GM12878 (cell line): ENCODE results near the gene NCAN. TPM values are rescaled to one million over a fixed set of nuclear protein-coding genes. Genes with fewer than 3 reads are reported as not detected.
"Not testable (repeated sequence)": the region's sequence is repeated elsewhere in the genome, so short reads cannot be mapped to it uniquely, and the experiment has no call there.

Source experiments
- ATAC-seq: fragments of 200-7000 bp; cut with Tn5 transposase; 3 replicates; pipeline ENCODE4 v1.9.1; 2020; ENCODE audit warnings: mild to moderate bottlenecking, moderate library complexity
- BruUV-seq: library from RNA; stranded (reverse); fragments of 400-500 nt; replicated peaks from 2 replicates; lab custom pipeline; 2021; lab: Mats Ljungman, UMichigan
- CTCF ChIA-PET: fragments of 300-600 bp; sonication (Branson Sonifier 250); formaldehyde crosslinking; extraction: SDS; loops from one replicate; lab custom pipeline; 2021; ENCODE audit warnings: inconsistent platforms; lab: Yijun Ruan, JAX
- POLR2A ChIA-PET: fragments of 350-600 bp; formaldehyde crosslinking; extraction: SDS; loops from one replicate; lab custom pipeline; 2021; ENCODE audit warnings: inconsistent platforms; lab: Charles Lee
- RAD21 ChIA-PET: fragments of 300-600 bp; sonication (Branson Sonifier 250); formaldehyde crosslinking; loops from one replicate; lab custom pipeline; 2023; ENCODE audit warnings: antibody characterized with exemption; ENCODE audit not compliant: unreplicated experiment; lab: Charles Lee
- SMC1A ChIA-PET: fragments of 300-600 bp; sonication (Branson Sonifier 250); formaldehyde crosslinking; loops from one replicate; lab custom pipeline; 2023; ENCODE audit not compliant: unreplicated experiment, uncharacterized antibody; lab: Charles Lee
- DNase-seq: peaks from one replicate; pipeline ENCODE4 v3.0.0-alpha.2; 2011; ENCODE audit warnings: low read depth, low spot score
- FAIRE-seq: peaks from 3 replicates; lab custom pipeline; 2011; peaks lifted over from hg19 to GRCh38; lab: Jason Lieb, UNC
- H2AFZ ChIP-seq: 2 replicates; pipeline ENCODE4 v1.6.0; 2011; ENCODE audit warnings: low read depth, low read length, control low read depth; ENCODE audit not compliant: control insufficient read depth
- H3K27ac ChIP-seq: 2 replicates; pipeline ENCODE4 v1.5.1; 2011; ENCODE audit warnings: control low read depth; ENCODE audit not compliant: control insufficient read depth, insufficient read depth
- H3K27me3 ChIP-seq, 2 experiments: replicated peaks in 1 of 2; 2 replicates each; pipeline versions ENCODE4 v1.6.0 to v1.6.1; 2011; ENCODE audit warnings: low read length in 1 of 2; ENCODE audit not compliant: control insufficient read depth in 2 of 2, insufficient read depth in 2 of 2
- H3K36me3 ChIP-seq, 2 experiments: 2 replicates each; pipeline ENCODE4 v1.5.1; 2011; ENCODE audit warnings: low read length in 1 of 2; ENCODE audit not compliant: control insufficient read depth in 2 of 2, insufficient read depth in 2 of 2
- H3K4me1 ChIP-seq: 2 replicates; pipeline ENCODE4 v1.6.1; 2011; ENCODE audit warnings: mild to moderate bottlenecking, low read length, moderate library complexity, mixed read lengths; ENCODE audit not compliant: control insufficient read depth, insufficient read depth
- H3K4me2 ChIP-seq: 2 replicates; pipeline ENCODE4 v1.6.0; 2011; ENCODE audit warnings: control low read depth; ENCODE audit not compliant: control insufficient read depth, insufficient read depth
- H3K4me3 ChIP-seq: fragments of 200-600 bp; sonication (generic); 2 replicates; pipeline ENCODE4 v1.5.1; 2016
- H3K79me2 ChIP-seq: 2 replicates; pipeline ENCODE4 v1.6.0; 2011; ENCODE audit warnings: low read length; ENCODE audit not compliant: control insufficient read depth, insufficient read depth
- H3K9ac ChIP-seq: 2 replicates; pipeline ENCODE4 v1.8.0; 2011; ENCODE audit warnings: low read length, control low read depth, mixed read lengths; ENCODE audit not compliant: control insufficient read depth, insufficient read depth
- H3K9me3 ChIP-seq: replicated peaks from 3 replicates; pipeline ENCODE4 v1.5.1; 2011; ENCODE audit warnings: mild to moderate bottlenecking, low read length; ENCODE audit not compliant: control insufficient read depth, insufficient read depth
- H4K20me1 ChIP-seq: 2 replicates; pipeline ENCODE4 v1.6.0; 2011; ENCODE audit not compliant: control insufficient read depth, insufficient read depth
- CBX3 ChIP-seq: fragments of 200-600 bp; sonication (generic); IDR thresholded peaks from 2 replicates; pipeline ENCODE4 v1.6.1; 2016; ENCODE audit warnings: low read depth, borderline replicate concordance
- LARP7 ChIP-seq: fragments of 450-650 bp; IDR thresholded peaks from 2 replicates; pipeline ENCODE4 v1.6.1; 2017; ENCODE audit warnings: mild to moderate bottlenecking
- MXI1 ChIP-seq: fragments of 150-350 bp; IDR thresholded peaks from 2 replicates; pipeline ENCODE4 v1.6.1; 2011; ENCODE audit warnings: low read depth, mild to moderate bottlenecking, inconsistent platforms, low read length, improper control_type of control experiment
- RAD51 ChIP-seq: fragments of 450-650 bp; IDR thresholded peaks from 2 replicates; pipeline ENCODE4 v1.6.1; 2016; ENCODE audit warnings: moderate library complexity, mild to moderate bottlenecking, inconsistent platforms
- SPI1 ChIP-seq: IDR thresholded peaks from 2 replicates; pipeline ENCODE4 v1.6.1; 2011; ENCODE audit warnings: low read depth, mild to moderate bottlenecking, low read length, moderate library complexity, borderline replicate concordance; ENCODE audit not compliant: insufficient read depth
- TCF3 ChIP-seq: IDR thresholded peaks from 2 replicates; pipeline ENCODE4 v1.6.1; 2012; ENCODE audit warnings: low read depth, mild to moderate bottlenecking, low read length, borderline replicate concordance; ENCODE audit not compliant: insufficient read depth
- YBX1 ChIP-seq: fragments of 450-650 bp; IDR thresholded peaks from 2 replicates; pipeline ENCODE4 v1.6.1; 2016; ENCODE audit warnings: antibody characterized with exemption
- ZNF207 ChIP-seq: fragments of 450-650 bp; IDR thresholded peaks from 2 replicates; pipeline ENCODE4 v1.6.1; 2014; ENCODE audit warnings: antibody characterized with exemption, mild to moderate bottlenecking, borderline replicate concordance
- WGBS: methylation state at CpG from one replicate; pipeline ENCODE4 v1.1.6; 2016; ENCODE audit warnings: low lambda C conversion rate; ENCODE audit not compliant: insufficient replicate concordance, insufficient coverage; ENCODE audit errors: missing lambda C conversion rate; 5-methylcytosine and 5-hydroxymethylcytosine counted together
- in situ Hi-C: fragments of 300-500 bp; cut with MboI; formaldehyde crosslinking; loops from 9 replicates; pipeline ENCODE4 v1.14.3; 2018; ENCODE audit warnings: mixed read lengths
- intact Hi-C: fragments of 100-400 bp; cut with micrococcal nuclease; formaldehyde crosslinking; loops from one replicate; pipeline ENCODE4 v1.14.2; 2022; ENCODE audit not compliant: unreplicated experiment
- polyA plus RNA-seq, 11 experiments: library from polyadenylated mRNA; depleted of rRNA in 4 of 11; unstranded in 6 of 11; stranded (reverse) in 5 of 11; fragments of >200 nt; fragmentation: Nextera tagmentation in 4 of 11; fragmentation: Illumina TruSeq in 1 of 11; extraction: Ambion mirVana in 4 of 11; extraction: Trizol in 1 of 11; gene quantifications; 1 replicate in 1 of 11; 2 replicates in 10 of 11; pipeline versions ENCODE4 v1.2.1 to v1.2.3, GENCODE V29; 2011 to 2016; ENCODE audit warnings: inconsistent platforms in 2 of 11, missing spikeins in 2 of 11, low read depth in 1 of 11
- total RNA-seq, 4 experiments: library from RNA; depleted of rRNA in 3 of 4; stranded (reverse); fragments of >200 nt in 3 of 4; fragmentation: Illumina TruSeq in 1 of 4; extraction: Trizol in 1 of 4; gene quantifications; 2 replicates each; pipeline versions ENCODE4 v1.2.1 to v1.2.3, GENCODE V29; 2013 to 2021
- TF ChIP-seq, protein P1 (sequence below): fragments of 450-650 bp; IDR thresholded peaks from 2 replicates; pipeline ENCODE4 v1.6.1; 2017; ENCODE audit warnings: mild to moderate bottlenecking, moderate library complexity
- TF ChIP-seq, protein P2 (sequence below), 3 experiments: IDR thresholded peaks in 2 of 3; conservative IDR thresholded peaks in 1 of 3; 2 replicates each; pipeline ENCODE4 v1.5.1; 2011; ENCODE audit warnings: low read depth in 3 of 3, low read length in 3 of 3, mild to moderate bottlenecking in 3 of 3, control low read depth in 2 of 3, moderate library complexity in 2 of 3, inconsistent platforms in 1 of 3, mixed read lengths in 1 of 3; ENCODE audit not compliant: control insufficient read depth in 2 of 3, insufficient read depth in 1 of 3; ENCODE audit errors: extremely low read depth in 1 of 3

NCAN gene
- total and polyA plus RNA-seq, 10 of the 15 experiments (the other 5 are each of a cell fraction or from before 2014, with no cell fraction given): 0.02 to 0.34 (median 0.12) TPM; not detected in 1

DNA sequence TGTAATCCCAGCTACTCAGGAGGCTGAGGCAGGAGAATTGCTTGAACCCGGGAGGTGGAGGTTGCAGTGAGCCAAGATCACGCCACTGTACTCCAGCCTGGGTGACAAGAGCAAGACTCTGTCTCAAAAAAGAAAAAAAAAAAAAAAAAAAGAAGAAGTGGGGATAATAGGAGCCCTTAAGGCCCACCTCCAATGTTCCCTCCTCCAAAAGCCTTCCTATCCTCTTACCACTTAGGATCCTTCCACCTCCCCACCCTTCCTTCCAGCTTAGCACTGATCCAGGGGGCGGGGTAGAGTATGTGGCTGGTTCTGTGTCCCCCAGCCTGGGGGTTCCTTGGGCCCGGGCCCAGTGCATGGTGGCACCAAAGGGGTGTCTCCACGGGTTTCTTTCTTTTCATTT is 38.5 kb upstream of the NCAN start:
- H3K4me2 ChIP-seq, H3K9ac ChIP-seq, in situ Hi-C loops, H2AFZ ChIP-seq, H3K27ac ChIP-seq, ATAC-seq, intact Hi-C loops, H3K27me3 ChIP-seq, BruUV-seq, DNase-seq, H3K4me3 ChIP-seq, H3K36me3 ChIP-seq, H4K20me1 ChIP-seq, H3K9me3 ChIP-seq, H3K79me2 ChIP-seq, FAIRE-seq: not testable (repeated sequence)
- peaks cover 22% of the 10 kb centered on the region for H3K4me1 ChIP-seq
- ChIA-PET RAD21 (interaction anchor here (14.0 kb wide), 1 partner anchor 19 kb away, joined by 394 read pairs; no protein-coding TSS in a partner anchor), SMC1A (interaction anchor here (1.5 to 6.5 kb wide), 5 partner anchors 13 to 30 kb away, joined by 3 to 114 read pairs (median 9); no protein-coding TSS in a partner anchor), CTCF (interaction anchor here (1.4 to 5.0 kb wide), 4 partner anchors 15 to 106 kb away, joined by 3 to 207 read pairs (median 106); no protein-coding TSS in a partner anchor), POLR2A (interaction anchor here (2.2 kb wide), 1 partner anchor 17 kb away, joined by 22 read pairs; no protein-coding TSS in a partner anchor)
- 72% methylated on average over 4 of the region's 5 CpGs for WGBS

DNA sequence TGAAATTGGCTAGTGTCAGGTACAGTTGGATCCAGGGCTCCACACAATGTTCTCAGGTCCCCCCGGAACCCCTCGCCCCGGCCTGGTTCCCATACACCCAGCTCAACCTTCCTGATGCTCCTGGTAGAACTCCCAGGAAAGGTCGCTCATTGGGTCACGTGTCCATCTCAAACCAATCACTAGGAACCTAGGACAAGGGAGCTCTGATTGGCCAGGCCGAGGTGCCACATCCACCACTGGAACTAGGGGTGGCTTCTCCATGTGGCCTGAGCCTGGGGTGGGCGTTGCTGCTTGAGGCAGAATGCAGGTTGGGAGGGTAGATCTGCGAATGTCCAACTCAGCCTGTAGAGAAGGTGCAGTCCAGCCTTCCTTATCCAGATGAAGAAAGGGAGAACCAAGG is 34.8 kb upstream of the NCAN start:
- FAIRE-seq: no peak
- no peaks in the 10 kb centered on the region; the same call in 2 of the 3 replicates for H3K9me3 ChIP-seq
- no peak overlapping the region for H3K9ac ChIP-seq
- intact Hi-C loops (no loop called here), in situ Hi-C loops (loop anchor here (5.0 kb wide), 1 partner anchor 35 kb away; no protein-coding TSS in a partner anchor)
- CTCF ChIA-PET: interaction anchor here (1.1 to 5.0 kb wide), 4 partner anchors 28 to 124 kb away, joined by 3 to 207 read pairs (median 40); no protein-coding TSS in a partner anchor
- POLR2A ChIA-PET: no interaction called here
- H3K36me3 ChIP-seq: no peaks in the 10 kb centered on the region; a peak in 2 of 4 replicates
- H3K4me3 ChIP-seq: no peak overlapping the region
- H3K79me2 ChIP-seq: no peaks in the 10 kb centered on the region
- no peak overlapping the region for H3K27ac ChIP-seq
- no peak overlapping the region for H3K4me2 ChIP-seq
- H2AFZ ChIP-seq: no peak overlapping the region
- no TSS peak for BruUV-seq
- SMC1A ChIA-PET: interaction anchor here (3.6 to 6.5 kb wide), 2 partner anchors 29 to 33 kb away, joined by 24 to 114 read pairs; no protein-coding TSS in a partner anchor
- H3K27me3 ChIP-seq: no peaks in the 10 kb centered on the region
- 80% methylated on average over 8 of the region's 8 CpGs for WGBS
- no peak for ATAC-seq
- no peak for DNase-seq
- RAD21 ChIA-PET: interaction anchor here (14.0 kb wide), 1 partner anchor 23 kb away, joined by 394 read pairs; no protein-coding TSS in a partner anchor
- H3K4me1 ChIP-seq: peaks cover 11% of the 10 kb centered on the region
- no peaks in the 10 kb centered on the region for H4K20me1 ChIP-seq
- TF ChIP-seq TCF3 (no peak), RAD51 (no peak), ZNF207 (no peak), LARP7 (no peak), YBX1 (no peak), CBX3 (no peak), MXI1 (no peak), SPI1 (no peak)
- TF ChIP-seq, protein P1, sequence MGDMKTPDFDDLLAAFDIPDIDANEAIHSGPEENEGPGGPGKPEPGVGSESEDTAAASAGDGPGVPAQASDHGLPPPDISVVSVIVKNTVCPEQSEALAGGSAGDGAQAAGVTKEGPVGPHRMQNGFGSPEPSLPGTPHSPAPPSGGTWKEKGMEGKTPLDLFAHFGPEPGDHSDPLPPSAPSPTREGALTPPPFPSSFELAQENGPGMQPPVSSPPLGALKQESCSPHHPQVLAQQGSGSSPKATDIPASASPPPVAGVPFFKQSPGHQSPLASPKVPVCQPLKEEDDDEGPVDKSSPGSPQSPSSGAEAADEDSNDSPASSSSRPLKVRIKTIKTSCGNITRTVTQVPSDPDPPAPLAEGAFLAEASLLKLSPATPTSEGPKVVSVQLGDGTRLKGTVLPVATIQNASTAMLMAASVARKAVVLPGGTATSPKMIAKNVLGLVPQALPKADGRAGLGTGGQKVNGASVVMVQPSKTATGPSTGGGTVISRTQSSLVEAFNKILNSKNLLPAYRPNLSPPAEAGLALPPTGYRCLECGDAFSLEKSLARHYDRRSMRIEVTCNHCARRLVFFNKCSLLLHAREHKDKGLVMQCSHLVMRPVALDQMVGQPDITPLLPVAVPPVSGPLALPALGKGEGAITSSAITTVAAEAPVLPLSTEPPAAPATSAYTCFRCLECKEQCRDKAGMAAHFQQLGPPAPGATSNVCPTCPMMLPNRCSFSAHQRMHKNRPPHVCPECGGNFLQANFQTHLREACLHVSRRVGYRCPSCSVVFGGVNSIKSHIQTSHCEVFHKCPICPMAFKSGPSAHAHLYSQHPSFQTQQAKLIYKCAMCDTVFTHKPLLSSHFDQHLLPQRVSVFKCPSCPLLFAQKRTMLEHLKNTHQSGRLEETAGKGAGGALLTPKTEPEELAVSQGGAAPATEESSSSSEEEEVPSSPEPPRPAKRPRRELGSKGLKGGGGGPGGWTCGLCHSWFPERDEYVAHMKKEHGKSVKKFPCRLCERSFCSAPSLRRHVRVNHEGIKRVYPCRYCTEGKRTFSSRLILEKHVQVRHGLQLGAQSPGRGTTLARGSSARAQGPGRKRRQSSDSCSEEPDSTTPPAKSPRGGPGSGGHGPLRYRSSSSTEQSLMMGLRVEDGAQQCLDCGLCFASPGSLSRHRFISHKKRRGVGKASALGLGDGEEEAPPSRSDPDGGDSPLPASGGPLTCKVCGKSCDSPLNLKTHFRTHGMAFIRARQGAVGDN: no peak
- TF ChIP-seq, protein P2, sequence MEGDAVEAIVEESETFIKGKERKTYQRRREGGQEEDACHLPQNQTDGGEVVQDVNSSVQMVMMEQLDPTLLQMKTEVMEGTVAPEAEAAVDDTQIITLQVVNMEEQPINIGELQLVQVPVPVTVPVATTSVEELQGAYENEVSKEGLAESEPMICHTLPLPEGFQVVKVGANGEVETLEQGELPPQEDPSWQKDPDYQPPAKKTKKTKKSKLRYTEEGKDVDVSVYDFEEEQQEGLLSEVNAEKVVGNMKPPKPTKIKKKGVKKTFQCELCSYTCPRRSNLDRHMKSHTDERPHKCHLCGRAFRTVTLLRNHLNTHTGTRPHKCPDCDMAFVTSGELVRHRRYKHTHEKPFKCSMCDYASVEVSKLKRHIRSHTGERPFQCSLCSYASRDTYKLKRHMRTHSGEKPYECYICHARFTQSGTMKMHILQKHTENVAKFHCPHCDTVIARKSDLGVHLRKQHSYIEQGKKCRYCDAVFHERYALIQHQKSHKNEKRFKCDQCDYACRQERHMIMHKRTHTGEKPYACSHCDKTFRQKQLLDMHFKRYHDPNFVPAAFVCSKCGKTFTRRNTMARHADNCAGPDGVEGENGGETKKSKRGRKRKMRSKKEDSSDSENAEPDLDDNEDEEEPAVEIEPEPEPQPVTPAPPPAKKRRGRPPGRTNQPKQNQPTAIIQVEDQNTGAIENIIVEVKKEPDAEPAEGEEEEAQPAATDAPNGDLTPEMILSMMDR (IDR thresholded peaks at IDR 0.05 in 2 of 3, conservative IDR thresholded peaks at IDR 0.05 in 1 of 3; ENCODE audit: control insufficient read depth in 2 of 3, extremely low read depth in 1 of 3, insufficient read depth in 1 of 3, low read depth in 3 of 3, low read length in 3 of 3): no peak
